Lung (tissue), 12 donors: ENCODE data around the gene SDS. TPM values are rescaled to one million over a fixed set of nuclear protein-coding genes. Genes with fewer than 3 reads are reported as not detected.

Source experiments
- ATAC-seq: fragments of 200-7000 bp; cut with Tn5 transposase; one replicate; pipeline ENCODE4 v1.9.1; 2020; ENCODE audit warnings: moderate number of reproducible peaks; ENCODE audit not compliant: insufficient read depth, low FRiP score
- DNase-seq, 3 donors: peaks; one replicate each; pipeline ENCODE4 v3.0.0-alpha.2; 2013 to 2017
- H3K27ac ChIP-seq, 2 donors: one replicate each; pipeline ENCODE4 v1.5.1; 2013; ENCODE audit warnings: mild to moderate bottlenecking in 2 of 2, moderate library complexity in 2 of 2, control low read depth in 1 of 2, inconsistent platforms in 1 of 2, low read depth in 1 of 2, low read length in 1 of 2
- H3K27me3 ChIP-seq, 3 donors: one replicate each; pipeline ENCODE4 v1.5.1; 2013; ENCODE audit warnings: low read length in 2 of 3; ENCODE audit not compliant: control insufficient read depth in 3 of 3, insufficient read depth in 3 of 3
- H3K36me3 ChIP-seq, 4 donors: one replicate each; pipeline ENCODE4 v1.5.1; 2013; ENCODE audit warnings: low read length in 4 of 4, mild to moderate bottlenecking in 1 of 4, moderate library complexity in 1 of 4; ENCODE audit not compliant: control insufficient read depth in 4 of 4, insufficient read depth in 4 of 4
- H3K4me1 ChIP-seq, 5 donors: one replicate each; pipeline ENCODE4 v1.5.1; 2013; ENCODE audit warnings: low read length in 5 of 5, mild to moderate bottlenecking in 2 of 5, moderate library complexity in 1 of 5; ENCODE audit not compliant: control insufficient read depth in 5 of 5, insufficient read depth in 5 of 5
- H3K4me3 ChIP-seq: one replicate; pipeline ENCODE4 v1.5.1; 2013; ENCODE audit warnings: mild to moderate bottlenecking, control low read depth, moderate library complexity
- H3K9ac ChIP-seq, 2 donors: one replicate each; pipeline ENCODE4 v1.5.1; 2013; ENCODE audit warnings: low read length in 2 of 2, control low read depth in 1 of 2; ENCODE audit not compliant: insufficient read depth in 1 of 2
- H3K9me3 ChIP-seq, 4 donors: one replicate each; pipeline ENCODE4 v1.5.1; 2013; ENCODE audit warnings: low read length in 3 of 4, mild to moderate bottlenecking in 1 of 4, moderate library complexity in 1 of 4; ENCODE audit not compliant: control insufficient read depth in 4 of 4, insufficient read depth in 3 of 4
- CTCF ChIP-seq: IDR thresholded peaks from 2 replicates; pipeline ENCODE4 v1.5.1; 2012; ENCODE audit warnings: mild to moderate bottlenecking; ENCODE audit errors: control extremely low read depth, extremely low read depth
- WGBS, 2 donors: extraction: QIAGEN DNeasy Blood & Tissue Kit; methylation state at CpG; one replicate each; pipeline ENCODE4 v1.1.7; 2013; 5-methylcytosine and 5-hydroxymethylcytosine counted together
- polyA plus RNA-seq, 2 donors: library from polyadenylated mRNA; stranded (reverse); fragments of 200-250 nt; gene quantifications; one replicate each; pipeline ENCODE4 v1.2.1, GENCODE V29; 2013
- total RNA-seq, 2 donors: library from RNA; depleted of rRNA in 1 of 2; stranded (reverse); fragments of >200 nt in 1 of 2; gene quantifications; one replicate each; pipeline ENCODE4 v1.2.1, GENCODE V29; 2014 to 2021
- donor health status: control.
- donor health status: control.
- donor health status: Bipolar disorder and iron deficiency.
- donor health status: healthy.
- donor health status: DM: yes; HTN: yes; CAD: no.

The SDS gene
- total and polyA plus RNA-seq, 4 donors, result 0.20 to 8.4 (median 2.1) TPM

- H3K9ac ChIP-seq, result no peak overlapping the region
- DNase-seq (no peak), ATAC-seq (no peak)
- H3K9me3 ChIP-seq, result peaks cover 0 to 4% (median 0%) of the 10 kb centered on the region in 4 donors
- no peak for TF ChIP-seq CTCF
- H3K36me3 ChIP-seq, result no peaks in the 10 kb centered on the region
- no peak overlapping the region for H3K4me3 ChIP-seq
- H3K27ac ChIP-seq, result no peak overlapping the region
- no peaks in the 10 kb centered on the region for H3K4me1 ChIP-seq
- H3K27me3 ChIP-seq, result no peaks in the 10 kb centered on the region
These were observed 29.3 kb upstream of the SDS start for GRCh38 chr12:113432986-113433385.

- peaks cover 0 to 2% (median 0%) of the 10 kb centered on the region in 5 donors for H3K4me1 ChIP-seq
- H3K9ac ChIP-seq, result no peak overlapping the region
- DNase-seq (no peak), ATAC-seq (no peak)
- no peak overlapping the region for H3K27ac ChIP-seq
- peaks cover 0 to 4% (median 0%) of the 10 kb centered on the region in 4 donors for H3K9me3 ChIP-seq
- WGBS, 2 donors, result 78 to 81% methylated on average over 1 of the region's 1 CpG
- TF ChIP-seq CTCF, result no peak
- H3K27me3 ChIP-seq, result no peaks in the 10 kb centered on the region
- no peaks in the 10 kb centered on the region for H3K36me3 ChIP-seq
- no peak overlapping the region for H3K4me3 ChIP-seq
These were observed 24.8 kb upstream of the SDS start for GRCh38 chr12:113428482-113428881.

GRCh38 chr12:113427882-113428281 is 24.2 kb upstream of the SDS start:
- Histone ChIP-seq H3K27me3 (no peaks in the 10 kb centered on the region), H3K4me1 (peaks cover 0 to 2% (median 0%) of the 10 kb centered on the region in 5 donors), H3K4me3 (no peak overlapping the region), H3K9ac (no peak overlapping the region), H3K27ac (no peak overlapping the region), H3K36me3 (no peaks in the 10 kb centered on the region), H3K9me3 (peaks cover 0 to 4% (median 0%) of the 10 kb centered on the region in 4 donors)
- ATAC-seq (no peak), DNase-seq (no peak)
- TF ChIP-seq CTCF, result no peak
- 59 to 77% methylated on average over 9 of the region's 9 CpGs for WGBS, 2 donors

- 32 to 35% methylated on average over 11 of the region's 11 CpGs for WGBS, 2 donors
- TF ChIP-seq CTCF, result no peak
- Histone ChIP-seq H3K4me1 (peaks cover 0 to 6% (median 0%) of the 10 kb centered on the region in 5 donors), H3K36me3 (no peaks in the 10 kb centered on the region), H3K9ac (no peak overlapping the region), H3K27ac (no peak overlapping the region), H3K9me3 (peaks cover 0 to 4% (median 0%) of the 10 kb centered on the region in 4 donors), H3K4me3 (no peak overlapping the region), H3K27me3 (no peaks in the 10 kb centered on the region)
- no peak for ATAC-seq
- no peak for DNase-seq
These were observed 22.3 kb upstream of the SDS start for GRCh38 chr12:113425960-113426453.
